ENCODE results near the gene AGBL4. TPM values are rescaled to one million over a fixed set of nuclear protein-coding genes. Genes with fewer than 3 reads are reported as not detected.

The AGBL4 gene
- total and polyA plus RNA-seq, 2 of the 13 experiments (the other 11 are each of a cell fraction or from before 2014, with no cell fraction given): not detected

GRCh38 chr1:50060279-50060678 lies 36.5 kb upstream of the AGBL4 start:
- H3K36me3 ChIP-seq (replicated peaks in 1 of 2; ENCODE audit: control insufficient read depth in 1 of 2, insufficient read depth in 2 of 2, low read length in 2 of 2): no peaks in the 10 kb centered on the region
- ATAC-seq: no peak
- DNase-seq (ENCODE audit: low spot score): no peak
- no peak overlapping the region for H3K27ac ChIP-seq (ENCODE audit: extremely low read length, insufficient read depth, low read length)
- POLR2A ChIA-PET: no interaction called here
- no peak overlapping the region for H3K9ac ChIP-seq (ENCODE audit: insufficient read depth, low read depth, low read length)
- H2AFZ ChIP-seq (ENCODE audit: low read length): no peak overlapping the region
- H4K20me1 ChIP-seq (ENCODE audit: insufficient read depth, low read length): no peaks in the 10 kb centered on the region
- H3K9me3 ChIP-seq (ENCODE audit: low read length): no peaks in the 10 kb centered on the region
- H3K4me2 ChIP-seq (ENCODE audit: low read depth, low read length): no peak overlapping the region
- no peak overlapping the region for H3K4me3 ChIP-seq (replicated peaks in 1 of 3; ENCODE audit: insufficient read depth in 1 of 3, low read depth in 2 of 3, low read length in 3 of 3)
- CTCF ChIA-PET (ENCODE audit: low intra/inter-chr PET ratio, low total read pairs): no interaction called here
- H3K79me2 ChIP-seq (ENCODE audit: insufficient read depth, low read length): no peaks in the 10 kb centered on the region
- no peak for FAIRE-seq
- WGBS (ENCODE audit: low lambda C conversion rate): 0% methylated on average over 3 of the region's 3 CpGs
- intact Hi-C loops (cut with micrococcal nuclease; ENCODE audit: unreplicated experiment): no loop called here
- H3K27me3 ChIP-seq (ENCODE audit: control insufficient read depth in 1 of 2, insufficient read depth in 2 of 2, low read length in 2 of 2): no peaks in the 10 kb centered on the region
- in situ Hi-C loops (cut with HindIII; ENCODE audit: extremely low pct_ligation_motif_present, low pct_unique_long_range_greater_than_20kb): no loop called here
- TF ChIP-seq ZNF430 (CRISPR knock-in tag; IDR thresholded peaks at IDR 0.05) (no peak), TOE1 (CRISPR knock-in tag; IDR thresholded peaks at IDR 0.05) (no peak), ERF (CRISPR knock-in tag; IDR thresholded peaks at IDR 0.05) (no peak)
- H3K4me1 ChIP-seq (ENCODE audit: insufficient read depth, low read length): no peaks in the 10 kb centered on the region
- no TSS peak for BruUV-seq (replicated peaks)

GRCh38 chr1:50048791-50049190 lies 25.0 kb upstream of the AGBL4 start:
- Histone ChIP-seq H3K36me3 (replicated peaks in 1 of 2; ENCODE audit: control insufficient read depth in 1 of 2, insufficient read depth in 2 of 2, low read length in 2 of 2) (no peaks in the 10 kb centered on the region), H3K4me3 (replicated peaks in 1 of 3; ENCODE audit: insufficient read depth in 1 of 3, low read depth in 2 of 3, low read length in 3 of 3) (no peak overlapping the region), H4K20me1 (ENCODE audit: insufficient read depth, low read length) (no peaks in the 10 kb centered on the region), H2AFZ (ENCODE audit: low read length) (no peak overlapping the region), H3K9ac (ENCODE audit: insufficient read depth, low read depth, low read length) (no peak overlapping the region), H3K79me2 (ENCODE audit: insufficient read depth, low read length) (no peaks in the 10 kb centered on the region), H3K4me2 (ENCODE audit: low read depth, low read length) (no peak overlapping the region), H3K27me3 (ENCODE audit: control insufficient read depth in 1 of 2, insufficient read depth in 2 of 2, low read length in 2 of 2) (no peaks in the 10 kb centered on the region), H3K4me1 (ENCODE audit: insufficient read depth, low read length) (no peaks in the 10 kb centered on the region), H3K9me3 (ENCODE audit: low read length) (no peaks in the 10 kb centered on the region), H3K27ac (ENCODE audit: extremely low read length, insufficient read depth, low read length) (no peak overlapping the region)
- POLR2A ChIA-PET: no interaction called here
- BruUV-seq (replicated peaks): no TSS peak
- CTCF ChIA-PET (ENCODE audit: low intra/inter-chr PET ratio, low total read pairs): no interaction called here
- intact Hi-C loops (cut with micrococcal nuclease; ENCODE audit: unreplicated experiment) (no loop called here), in situ Hi-C loops (cut with HindIII; ENCODE audit: extremely low pct_ligation_motif_present, low pct_unique_long_range_greater_than_20kb) (no loop called here)
- TF ChIP-seq NFIB (CRISPR knock-in tag; IDR thresholded peaks at IDR 0.05; ENCODE audit: borderline replicate concordance) (no peak), MED8 (CRISPR knock-in tag; IDR thresholded peaks at IDR 0.05; ENCODE audit: insufficient replicate concordance) (no peak), HBP1 (CRISPR knock-in tag; IDR thresholded peaks at IDR 0.05; ENCODE audit: low read depth) (no peak), ZFP36L2 (CRISPR knock-in tag; IDR thresholded peaks at IDR 0.05) (no peak), FUBP1 (CRISPR knock-in tag; IDR thresholded peaks at IDR 0.05; ENCODE audit: borderline replicate concordance) (no peak), KLF9 (CRISPR knock-in tag; IDR thresholded peaks at IDR 0.05; ENCODE audit: low read depth) (no peak)
- DNase-seq (ENCODE audit: low spot score) (no peak), ATAC-seq (no peak), FAIRE-seq (no peak)
- WGBS (ENCODE audit: low lambda C conversion rate): 8% methylated on average over 2 of the region's 2 CpGs
